OCI-LY1 (cell line): ENCODE data around the gene ARF1.

Experiments
- EZH2 ChIP-seq: fragments of 200-600 bp; sonication (generic), shearing (Covaris generic); IDR thresholded peaks from 2 replicates; pipeline ENCODE4 v1.8.0; 2017; ENCODE audit warnings: borderline replicate concordance, mixed run types, mild to moderate bottlenecking, antibody characterized with exemption, low read length, moderate library complexity, mixed read lengths
- TF ChIP-seq, protein P1 (sequence below): fragments of 200-600 bp; sonication (generic), shearing (Covaris generic); IDR thresholded peaks from 2 replicates; pipeline ENCODE4 v1.5.1; 2017; ENCODE audit warnings: mild to moderate bottlenecking, antibody characterized with exemption, low read length, moderate library complexity, mixed read lengths

DNA sequence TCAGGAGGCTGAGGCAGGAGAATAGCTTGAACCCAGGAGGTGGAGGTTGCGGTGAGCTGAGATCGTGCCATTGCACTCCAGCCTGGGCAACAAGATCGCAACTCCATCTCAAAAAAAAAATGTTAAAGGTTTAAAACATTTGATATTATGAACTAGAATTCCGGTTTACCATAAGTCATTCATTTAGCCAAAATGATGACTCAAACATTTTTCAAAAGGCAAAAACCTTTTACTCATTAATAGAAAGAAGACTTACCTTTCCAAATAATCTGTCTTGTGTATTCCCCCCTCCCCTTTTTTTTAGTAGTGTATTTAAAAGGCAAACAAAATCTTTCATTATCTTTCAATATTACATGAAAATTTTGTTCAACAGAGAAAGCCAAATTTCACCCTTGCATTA lies 34.8 kb downstream of the ARF1 start:
- TF ChIP-seq, protein P1, sequence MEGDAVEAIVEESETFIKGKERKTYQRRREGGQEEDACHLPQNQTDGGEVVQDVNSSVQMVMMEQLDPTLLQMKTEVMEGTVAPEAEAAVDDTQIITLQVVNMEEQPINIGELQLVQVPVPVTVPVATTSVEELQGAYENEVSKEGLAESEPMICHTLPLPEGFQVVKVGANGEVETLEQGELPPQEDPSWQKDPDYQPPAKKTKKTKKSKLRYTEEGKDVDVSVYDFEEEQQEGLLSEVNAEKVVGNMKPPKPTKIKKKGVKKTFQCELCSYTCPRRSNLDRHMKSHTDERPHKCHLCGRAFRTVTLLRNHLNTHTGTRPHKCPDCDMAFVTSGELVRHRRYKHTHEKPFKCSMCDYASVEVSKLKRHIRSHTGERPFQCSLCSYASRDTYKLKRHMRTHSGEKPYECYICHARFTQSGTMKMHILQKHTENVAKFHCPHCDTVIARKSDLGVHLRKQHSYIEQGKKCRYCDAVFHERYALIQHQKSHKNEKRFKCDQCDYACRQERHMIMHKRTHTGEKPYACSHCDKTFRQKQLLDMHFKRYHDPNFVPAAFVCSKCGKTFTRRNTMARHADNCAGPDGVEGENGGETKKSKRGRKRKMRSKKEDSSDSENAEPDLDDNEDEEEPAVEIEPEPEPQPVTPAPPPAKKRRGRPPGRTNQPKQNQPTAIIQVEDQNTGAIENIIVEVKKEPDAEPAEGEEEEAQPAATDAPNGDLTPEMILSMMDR, result no peak
- TF ChIP-seq EZH2, result no peak
